ENCODE measurements around the gene WDPCP.
"Not testable (repeated sequence)": the region's sequence is repeated elsewhere in the genome, so short reads cannot be mapped to it uniquely, and the experiment has no call there.

The WDPCP gene

DNA sequence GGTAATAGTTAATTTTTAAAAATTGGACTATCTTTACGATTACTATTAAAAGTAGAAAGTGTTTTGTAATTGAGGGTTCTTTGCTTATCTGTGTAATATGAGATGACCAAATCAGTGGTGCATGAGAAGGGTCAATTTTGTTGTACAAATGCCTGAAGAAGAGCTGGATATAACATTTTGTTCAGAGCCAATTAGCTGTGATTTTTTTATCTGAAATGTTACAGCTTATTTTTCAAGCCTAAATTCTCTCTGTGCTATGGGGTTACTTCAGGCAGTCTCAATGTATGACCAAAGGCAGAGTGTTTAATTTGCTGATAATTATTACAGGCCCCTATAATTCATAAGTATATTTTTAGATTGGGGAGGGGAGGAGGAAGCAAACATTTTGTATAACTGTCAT lies 495.9 kb downstream of the WDPCP start:
- no peak for FAIRE-seq

DNA sequence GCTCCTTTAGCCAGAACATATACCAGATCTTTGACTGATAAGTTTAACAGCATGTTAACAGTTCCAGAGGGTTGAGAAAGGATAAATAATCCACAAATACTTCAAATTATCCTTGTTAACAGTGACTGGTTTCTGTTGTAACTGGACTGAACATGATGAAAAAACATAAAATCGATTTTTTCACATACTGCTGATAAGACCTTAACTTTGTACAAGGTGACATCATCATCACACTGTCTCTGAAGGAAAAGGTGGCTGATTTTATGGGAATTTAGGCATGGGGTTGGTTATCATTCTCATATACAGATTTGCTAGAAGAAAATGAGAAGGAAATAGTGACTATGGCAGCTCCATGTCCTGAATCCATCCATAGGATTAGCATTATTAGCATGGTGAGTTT lies 501.6 kb downstream of the WDPCP start:
- no peak for FAIRE-seq

DNA sequence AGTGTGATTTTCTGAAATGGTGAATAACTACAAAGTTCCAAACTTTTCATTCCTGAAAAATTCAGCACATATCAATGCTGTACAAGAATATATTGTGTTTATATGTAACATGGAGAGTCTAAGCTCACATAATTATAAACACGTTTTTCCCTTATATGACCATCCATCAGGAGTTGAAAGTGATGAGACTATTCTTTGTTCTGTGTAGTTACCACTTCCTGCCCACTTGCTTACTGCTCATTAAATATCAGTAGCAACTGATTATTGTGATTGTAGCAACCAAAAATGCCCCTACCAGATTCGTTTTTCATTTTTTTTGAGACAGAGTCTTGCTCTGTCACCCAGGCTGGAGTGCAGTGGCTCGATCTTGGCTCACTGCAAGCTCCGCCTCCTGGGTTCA lies 506.9 kb downstream of the WDPCP start:
- no peak for FAIRE-seq

- FAIRE-seq = peak; percentile 54
Measured at GRCh38 chr2:63078852-63079606, 509.2 kb downstream of the WDPCP start.

DNA sequence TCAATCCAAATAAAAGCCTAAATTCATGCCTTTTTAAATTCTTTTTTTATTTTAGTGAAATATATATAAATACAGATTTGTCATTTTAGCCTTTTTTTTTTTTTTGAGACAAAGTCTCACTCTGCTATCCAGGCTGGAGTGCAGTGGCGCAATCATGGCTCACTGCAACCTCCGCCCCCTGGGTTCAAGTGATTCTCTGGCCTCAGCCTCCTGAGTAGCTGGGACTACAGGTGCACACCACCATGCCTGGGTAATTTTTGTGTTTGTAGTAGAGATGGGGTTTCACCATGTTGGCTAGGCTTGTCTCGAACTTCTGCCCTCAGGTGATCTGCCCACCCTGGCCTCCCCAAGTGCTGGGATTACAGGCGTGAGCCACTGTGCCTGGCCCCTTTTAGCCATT lies 513.9 kb downstream of the WDPCP start:
- not testable (repeated sequence) for FAIRE-seq

GRCh38 chr2:63073994-63074393 lies 514.3 kb downstream of the WDPCP start:
- FAIRE-seq = no peak

DNA sequence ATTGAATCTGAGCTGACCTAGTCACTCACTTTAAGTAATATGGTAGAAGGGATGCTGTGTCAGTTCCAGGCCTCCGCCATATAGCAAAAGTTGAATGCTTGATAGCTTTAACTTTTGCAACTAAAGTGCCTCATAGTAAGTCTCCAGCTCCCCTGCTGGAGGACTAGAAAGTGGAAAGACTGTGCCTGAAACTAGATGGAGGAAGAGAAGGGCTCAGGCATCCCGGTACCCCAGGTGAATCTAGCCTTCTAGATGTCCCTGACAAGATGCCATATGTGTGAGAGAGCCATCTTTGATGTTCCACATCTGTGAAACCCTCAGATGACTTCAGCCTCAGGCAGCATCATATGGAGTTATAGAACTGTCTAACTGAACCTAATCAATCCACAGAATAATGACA lies 516.6 kb downstream of the WDPCP start:
- FAIRE-seq = no peak

Data from TTC549 (cell line).